ENCODE data around the gene PEX16.

The PEX16 gene

DNA sequence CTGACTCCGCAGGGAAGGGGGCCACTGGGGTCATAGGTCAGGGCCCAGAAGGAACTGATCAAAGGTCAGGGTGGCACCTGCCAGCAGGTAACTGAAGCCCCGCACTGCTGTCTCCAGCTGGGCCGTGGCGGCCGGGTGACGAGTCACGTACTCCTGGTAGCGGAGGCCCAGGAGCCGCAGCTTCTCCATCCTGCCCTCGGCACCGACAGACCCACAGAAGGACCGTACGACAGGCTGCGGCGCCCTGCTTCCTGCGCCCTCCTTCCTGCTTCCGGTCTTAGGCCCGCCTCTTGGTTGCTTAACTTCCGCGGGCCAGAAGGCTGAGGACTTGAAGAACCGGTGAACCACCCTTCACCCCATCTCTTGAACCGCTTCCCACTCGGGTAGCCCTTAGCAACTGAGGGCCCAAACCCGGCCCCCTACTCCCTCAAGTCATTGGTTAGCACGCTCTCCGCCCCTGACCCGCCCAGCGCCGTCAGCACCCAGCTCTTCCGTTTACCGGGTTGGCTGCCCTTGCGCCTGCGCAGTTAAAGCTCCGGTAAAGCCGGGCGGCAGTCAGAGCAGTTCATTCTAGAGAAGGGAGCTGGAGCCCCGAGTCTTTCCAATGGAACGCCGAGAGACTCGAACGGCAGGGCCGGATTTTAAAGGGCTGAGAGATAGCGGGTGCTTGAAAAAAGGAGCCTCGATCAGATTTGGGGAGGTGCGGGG, at the start of gene PEX16:
PEX16 (minus strand) TSS at position 255 of the 708 bp plus-strand sequence; CDS start at position 189, 66 bp downstream.
- peak; percentile 98 for DNase-seq

DNA sequence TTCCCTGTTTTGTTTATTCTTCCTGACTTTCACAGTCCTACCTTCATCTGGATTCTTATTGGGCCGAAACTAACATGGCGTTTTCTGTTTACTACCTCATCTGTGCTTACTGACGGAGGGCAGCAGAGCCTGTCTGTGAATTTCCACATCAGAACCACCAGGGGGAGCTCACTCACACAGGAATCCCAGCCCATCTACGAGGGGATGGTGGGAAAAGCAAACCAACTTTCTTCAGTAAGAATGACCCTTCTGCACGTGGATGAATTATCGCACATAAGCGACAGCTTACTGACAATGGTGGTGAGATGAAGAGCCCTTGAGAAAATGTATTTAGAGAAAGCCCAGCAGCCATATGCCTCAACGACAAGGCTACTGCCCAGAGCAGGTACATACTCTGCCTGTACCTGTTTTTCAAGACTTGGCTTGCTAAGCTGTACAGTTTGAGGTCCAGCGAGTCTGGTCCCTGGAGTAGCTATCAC, 47.3 kb upstream of the PEX16 start:
- DNase-seq, result peak; percentile 74 to 75

DNA sequence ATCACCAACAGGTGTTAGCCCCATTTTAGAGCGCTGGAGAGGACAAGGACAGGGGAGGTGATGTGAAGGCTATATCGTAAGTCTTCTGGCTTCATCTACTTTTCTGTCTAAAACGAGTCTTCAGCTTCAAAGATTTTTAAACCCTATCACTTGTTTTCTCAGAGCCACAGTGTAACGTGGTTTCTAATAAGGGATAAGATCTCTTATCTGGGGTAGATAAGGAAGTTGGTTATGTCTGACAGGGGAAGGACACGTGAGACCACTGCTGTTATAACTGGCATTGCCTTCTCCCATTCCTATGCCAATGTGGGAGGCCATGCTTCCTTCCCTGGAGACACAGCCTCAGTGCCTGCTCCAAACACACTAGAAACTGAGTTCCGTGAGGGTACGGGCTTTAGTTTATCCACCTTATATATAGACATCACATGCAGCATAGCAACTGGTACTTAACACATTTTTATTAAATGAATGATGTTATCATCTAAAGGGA, 44.1 kb upstream of the PEX16 start:
- peak in 1 of 2 experiments; percentile 3 for DNase-seq

DNA sequence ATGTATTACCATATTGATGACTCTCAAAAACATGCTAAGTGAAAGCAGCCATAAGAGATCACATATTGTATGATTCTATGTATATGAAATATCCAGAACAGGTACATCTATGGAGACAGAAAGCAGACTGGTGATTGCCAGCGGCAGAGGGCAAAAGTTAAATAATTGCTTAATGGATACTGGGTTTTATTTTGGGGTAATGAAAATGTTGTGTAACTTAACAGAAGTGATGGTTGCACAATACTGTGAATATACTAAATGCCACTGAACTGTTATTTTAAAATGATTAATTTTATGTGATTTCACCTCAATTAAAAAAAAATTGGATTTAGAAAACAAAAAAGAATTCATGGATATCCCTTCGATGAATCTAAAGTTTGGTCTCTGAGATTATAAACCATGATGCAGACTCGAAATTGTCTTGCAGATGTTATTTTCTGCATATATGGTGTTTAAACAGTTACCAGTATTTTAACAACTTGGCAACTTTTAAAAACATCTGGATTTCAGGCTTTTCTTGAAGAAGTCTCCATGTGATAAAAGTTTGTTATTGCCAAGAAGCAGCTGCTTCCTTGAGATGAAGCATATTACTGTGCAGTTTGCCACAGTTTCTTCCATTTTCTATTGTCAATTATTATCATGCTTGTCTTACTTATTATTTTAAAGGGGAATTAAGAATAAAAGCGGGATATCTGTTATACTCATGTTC, 42.9 kb upstream of the PEX16 start:
- DNase-seq, result no peak

DNA sequence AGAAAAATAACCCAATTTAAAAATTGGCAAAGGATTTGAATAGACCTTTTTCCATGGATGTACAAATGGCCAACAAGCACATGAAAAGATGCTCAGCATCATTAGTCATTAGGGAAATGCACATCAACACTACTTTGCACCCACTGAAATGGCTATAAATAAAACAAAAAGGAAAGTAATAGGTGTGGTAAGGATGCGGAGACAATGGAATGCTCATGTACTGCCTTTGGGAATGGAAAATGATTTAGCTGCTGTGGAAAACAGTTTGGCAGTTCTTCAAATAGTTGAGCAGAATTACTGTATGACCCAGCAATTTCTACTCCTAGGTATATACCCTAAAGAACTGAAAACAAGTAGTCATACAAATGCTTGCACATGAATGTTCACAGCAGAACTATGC, 42.2 kb upstream of the PEX16 start:
- DNase-seq, result no peak

- no peak for DNase-seq
These were observed 32.3 kb upstream of the PEX16 start for GRCh38 chr11:45949992-45950407.

GRCh38 chr11:45948356-45948755, 30.7 kb upstream of the PEX16 start:
- no peak for DNase-seq

DNA sequence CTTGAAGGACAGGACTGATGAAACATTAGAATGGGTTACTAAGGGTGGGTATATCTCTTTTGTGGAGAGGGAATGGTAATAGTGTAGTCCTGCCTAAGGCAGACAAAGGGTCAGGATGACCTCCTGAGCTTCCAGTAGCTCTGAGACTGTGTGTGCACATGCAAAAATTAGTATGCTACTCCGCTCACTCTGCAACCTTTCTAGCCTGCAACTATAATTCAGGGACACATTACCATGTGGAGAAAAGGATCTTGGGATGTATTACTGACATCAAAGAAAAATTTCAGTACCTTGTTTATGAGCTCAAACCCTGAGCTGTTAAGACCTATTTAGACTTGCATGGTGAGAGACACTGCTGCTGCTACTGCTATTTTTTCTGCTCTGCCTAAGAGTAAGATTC, 30.2 kb upstream of the PEX16 start:
- no peak for DNase-seq

GRCh38 chr11:45945397-45945999, 27.8 kb upstream of the PEX16 start:
- DNase-seq, result no peak

- no peak for DNase-seq
These were observed 24.7 kb upstream of the PEX16 start for GRCh38 chr11:45942381-45942780.

- DNase-seq, result no peak
These were observed 23.6 kb upstream of the PEX16 start for GRCh38 chr11:45941285-45941684.

DNA sequence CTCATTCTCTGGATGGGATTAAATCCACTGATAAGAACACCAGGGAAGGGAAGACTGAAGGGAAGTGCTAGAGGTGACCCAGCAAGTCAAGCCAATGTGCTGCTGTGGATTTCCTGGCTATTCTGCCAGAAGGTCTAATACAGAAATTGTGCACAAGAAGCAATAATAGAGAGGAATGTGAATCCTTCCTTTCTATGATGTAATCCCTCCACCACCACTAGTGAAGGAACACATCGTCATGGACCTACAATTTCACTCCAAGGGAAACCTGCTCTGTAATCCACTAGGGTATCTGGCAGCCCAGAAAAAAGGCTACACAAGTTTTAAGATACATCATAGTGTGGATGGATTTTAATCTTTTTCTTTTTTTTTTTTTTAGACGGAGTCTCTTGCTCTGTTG, 22.2 kb upstream of the PEX16 start:
- no peak for DNase-seq

DNA sequence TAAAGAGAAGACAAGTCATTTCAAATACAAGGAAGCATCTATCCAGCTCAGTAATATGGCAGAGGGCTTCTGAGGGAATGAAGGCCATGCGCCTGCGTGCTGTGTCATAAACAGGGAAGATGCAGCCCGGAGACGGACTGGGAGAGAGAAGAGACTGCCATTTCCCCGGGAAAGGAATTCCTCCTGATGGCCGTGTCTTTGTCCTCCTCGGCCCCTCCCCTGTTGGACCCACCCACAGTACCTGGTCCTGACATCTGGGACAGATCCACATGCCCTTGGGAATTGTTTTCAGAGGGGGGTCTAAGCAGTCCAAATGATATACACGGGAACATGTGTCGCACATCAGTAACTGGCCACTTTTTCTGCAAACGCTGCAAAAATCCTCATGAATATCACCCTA, 20.2 kb upstream of the PEX16 start:
- DNase-seq, result no peak

- no peak for DNase-seq
These were observed 18.9 kb upstream of the PEX16 start for GRCh38 chr11:45936511-45937054.

DNA sequence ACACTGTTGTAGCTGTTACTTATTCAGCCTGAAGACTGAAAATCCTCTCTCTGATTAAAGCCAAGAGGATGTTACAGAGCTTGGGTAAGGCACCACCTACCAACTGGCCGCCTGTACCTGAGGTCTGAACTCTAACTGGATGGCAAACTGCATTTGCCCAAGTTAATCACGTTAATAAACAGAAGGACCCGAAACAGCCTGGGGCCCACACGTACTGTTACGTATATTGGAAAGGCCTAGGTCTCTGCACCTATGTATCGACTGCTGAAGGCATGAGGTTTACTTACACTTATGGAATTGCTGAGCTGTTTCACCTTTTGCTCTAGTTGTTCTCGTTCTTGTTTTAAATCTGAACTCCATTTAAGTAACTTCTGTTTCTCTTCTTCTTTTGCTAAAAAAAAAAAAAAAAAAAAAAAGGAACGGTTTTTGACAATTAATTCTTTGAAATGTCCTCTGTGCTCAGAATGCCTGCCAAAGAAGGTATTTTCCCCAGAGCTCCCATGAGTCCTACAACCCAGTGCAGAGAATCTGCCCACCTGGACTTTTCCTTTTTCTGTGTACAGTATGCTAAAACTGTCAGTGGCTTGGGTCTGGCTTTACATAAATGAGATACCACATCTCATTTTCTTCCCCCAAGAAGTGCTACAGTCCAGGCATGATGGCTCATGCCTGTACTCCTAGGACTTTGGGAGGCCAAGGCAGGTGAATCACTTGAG, 17.8 kb upstream of the PEX16 start:
- no peak for DNase-seq

DNA sequence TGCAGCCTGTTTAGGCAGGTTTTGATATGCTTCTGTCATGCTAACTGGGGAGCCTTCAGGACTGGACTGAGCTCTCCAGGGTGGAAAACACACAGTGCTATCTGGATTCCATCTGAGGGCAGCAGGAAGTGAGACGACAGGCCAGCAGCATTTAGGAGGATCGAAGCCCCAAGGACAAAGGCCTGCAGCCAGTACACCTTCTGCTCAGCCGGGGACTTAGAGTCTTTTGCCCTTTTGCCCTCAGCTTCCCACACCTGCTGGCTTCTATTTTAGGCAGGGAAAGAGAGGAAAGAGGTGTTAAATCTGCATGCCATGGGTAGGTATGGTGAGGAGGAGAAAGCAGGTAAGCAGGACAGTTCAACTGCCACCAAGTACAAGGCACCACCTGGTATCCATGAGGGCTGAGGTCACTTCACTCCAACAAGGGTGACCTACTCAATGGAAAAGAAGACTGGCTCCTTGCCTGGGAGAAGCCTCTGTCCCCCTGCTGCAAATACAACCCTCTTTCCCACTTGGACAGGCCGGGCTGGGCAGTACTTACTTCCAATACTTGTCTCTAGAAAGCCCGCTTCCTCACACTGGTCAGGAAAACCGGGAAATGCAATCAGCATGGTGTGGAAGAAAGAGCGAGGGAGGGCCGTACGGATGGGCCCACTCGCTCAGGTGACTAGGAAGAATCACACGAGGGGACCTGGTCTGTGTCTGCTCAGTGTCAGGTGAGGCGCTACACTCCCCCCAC, 17.1 kb upstream of the PEX16 start:
- no peak for DNase-seq

- no peak for DNase-seq
These were observed 16.3 kb upstream of the PEX16 start for GRCh38 chr11:45933846-45934579.

DNA sequence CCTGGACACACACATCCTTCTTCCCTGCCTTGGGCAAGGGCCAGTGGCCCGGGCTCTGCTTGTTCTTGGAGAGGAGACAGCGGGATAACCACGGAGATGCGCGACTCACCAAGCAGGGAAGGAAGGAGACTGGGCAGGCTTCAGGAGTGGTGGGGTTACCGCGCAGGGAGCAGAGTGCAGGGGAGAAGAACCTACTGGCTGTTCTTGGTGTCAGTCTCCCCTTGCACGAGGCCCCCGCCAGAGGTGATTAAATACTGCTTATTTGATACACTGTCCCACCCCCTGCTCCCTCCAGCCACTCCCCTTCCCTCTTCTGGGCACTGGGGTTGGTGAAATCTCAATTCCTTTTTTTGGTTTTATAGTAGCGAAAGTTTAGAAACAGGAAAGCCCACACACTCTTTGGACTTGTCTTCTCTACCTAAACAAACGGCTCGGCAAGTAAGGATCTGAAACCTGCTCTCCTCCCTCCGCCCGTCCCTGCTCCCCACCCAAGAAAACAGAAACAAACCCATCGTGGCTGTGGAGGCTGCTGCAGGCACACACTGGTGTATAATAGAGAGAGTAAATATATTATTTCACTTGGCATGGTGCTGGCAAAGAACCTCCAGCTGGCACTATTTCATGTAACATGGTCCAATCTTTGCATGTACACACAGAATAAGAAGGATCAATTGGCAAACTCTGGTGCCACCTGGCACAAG, 15.6 kb upstream of the PEX16 start:
- no peak for DNase-seq

- no peak for DNase-seq
These were observed 14.5 kb upstream of the PEX16 start for GRCh38 chr11:45932217-45932616.

- DNase-seq, result no peak
These were observed 14.1 kb upstream of the PEX16 start for GRCh38 chr11:45931739-45932138.
